Lower leg skin (tissue), 3 donors: ENCODE results near the gene CTXND1.

Experiments
- CTCF ChIP-seq, 3 donors: fragments of 450-650 bp; IDR thresholded peaks; one replicate each; pipeline ENCODE4 v1.5.1; 2016; ENCODE audit warnings: antibody characterized with exemption in 3 of 3, mild to moderate bottlenecking in 3 of 3, moderate library complexity in 2 of 3
- POLR2A ChIP-seq, 2 donors: fragments of 450-650 bp; IDR thresholded peaks; one replicate each; pipeline ENCODE4 v1.6.1; 2016 to 2017; ENCODE audit warnings: antibody characterized with exemption in 2 of 2, mild to moderate bottlenecking in 1 of 2, moderate library complexity in 1 of 2

GRCh38 chr15:80247320-80247719 is 4.7 kb downstream of the CTXND1 start:
- no peak for TF ChIP-seq CTCF (IDR thresholded peaks at IDR 0.05)
- TF ChIP-seq POLR2A (IDR thresholded peaks at IDR 0.05): no peak
